Spleen (tissue), 11 donors: ENCODE measurements around the gene GRID2. TPM values are rescaled to one million over a fixed set of nuclear protein-coding genes. Genes with fewer than 3 reads are reported as not detected.

Experiments
- DNase-seq: peaks from one replicate; pipeline ENCODE4 v3.0.0-alpha.2; 2020
- H3K27ac ChIP-seq, 8 donors: fragments of 200-600 bp; sonication (generic) in 7 of 8; 1 replicate in 4 of 8; 2 replicates in 4 of 8; pipeline versions ENCODE4 v1.5.0 to v1.8.0; 2016 to 2021; ENCODE audit warnings: inconsistent platforms in 4 of 8, mild to moderate bottlenecking in 4 of 8, moderate library complexity in 1 of 8
- H3K27me3 ChIP-seq, 7 donors: fragments of 200-600 bp; sonication (generic) in 6 of 7; replicated peaks in 1 of 7; 1 replicate in 4 of 7; 2 replicates in 3 of 7; pipeline versions ENCODE4 v1.5.0 to v1.8.0; 2016 to 2021; ENCODE audit warnings: inconsistent platforms in 3 of 7, mild to moderate bottlenecking in 1 of 7
- H3K36me3 ChIP-seq, 6 donors: fragments of 200-600 bp; sonication (generic) in 5 of 6; 1 replicate in 4 of 6; 2 replicates in 2 of 6; pipeline versions ENCODE4 v1.5.0 to v1.8.0; 2016 to 2021; ENCODE audit warnings: inconsistent platforms in 2 of 6
- H3K4me1 ChIP-seq, 6 donors: fragments of 200-600 bp; sonication (generic) in 5 of 6; 1 replicate in 3 of 6; 2 replicates in 3 of 6; pipeline versions ENCODE4 v1.5.0 to v1.8.0; 2016 to 2021; ENCODE audit warnings: inconsistent platforms in 3 of 6
- H3K4me3 ChIP-seq, 8 donors: fragments of 200-600 bp; sonication (generic) in 7 of 8; 1 replicate in 4 of 8; 2 replicates in 4 of 8; pipeline versions ENCODE4 v1.5.0 to v1.8.0; 2016 to 2021; ENCODE audit warnings: inconsistent platforms in 4 of 8, mild to moderate bottlenecking in 4 of 8, moderate library complexity in 2 of 8
- H3K9me3 ChIP-seq, 8 donors: fragments of 200-600 bp; sonication (generic) in 7 of 8; 1 replicate in 4 of 8; 2 replicates in 4 of 8; pipeline versions ENCODE4 v1.5.0 to v1.8.0; 2016 to 2021; ENCODE audit warnings: inconsistent platforms in 4 of 8
- POLR2A ChIP-seq, 3 donors: fragments of 450-650 bp; IDR thresholded peaks; one replicate each; pipeline ENCODE4 v1.5.1; 2017; ENCODE audit warnings: antibody characterized with exemption in 3 of 3, mild to moderate bottlenecking in 1 of 3
- POLR2AphosphoS5 ChIP-seq, 3 donors: sonication (generic); formaldehyde crosslinking; IDR thresholded peaks; one replicate each; pipeline ENCODE4 v1.5.1; 2017; ENCODE audit warnings: antibody characterized with exemption in 3 of 3
- WGBS, 5 donors: extraction: QIAGEN DNeasy Blood & Tissue Kit in 3 of 5; methylation state at CpG; one replicate each; pipeline versions ENCODE4 v1.1.5 to v1.1.7; 2013 to 2018; 5-methylcytosine and 5-hydroxymethylcytosine counted together
- intact Hi-C: fragments of 100-400 bp; cut with DNase I; formaldehyde crosslinking; loops from one replicate; pipeline ENCODE4 v1.15.0; 2023; ENCODE audit warnings: low total_unique reads
- polyA plus RNA-seq, 3 donors: library from polyadenylated mRNA; stranded (reverse); fragments of 200-250 nt; gene quantifications; one replicate each; pipeline ENCODE4 v1.2.1, GENCODE V29; 2013
- total RNA-seq, 7 donors: library from RNA; depleted of rRNA in 3 of 7; stranded (reverse); fragments of >200 nt in 3 of 7; fragmentation: NEBNext Ultra II Directional in 4 of 7; extraction: Animal tissue kit (Norgen Biotek cat#: 25700) in 4 of 7; gene quantifications; one replicate each; pipeline versions ENCODE4 v1.1.0 to v1.2.1, GENCODE V29; 2016 to 2021
- TF ChIP-seq, protein P1 (sequence below), 11 experiments: fragments of 200-600 bp in 7 of 11; fragments of 450-650 bp in 4 of 11; sonication (generic) in 4 of 11; IDR thresholded peaks in 8 of 11; conservative IDR thresholded peaks in 3 of 11; 1 replicate in 7 of 11; 2 replicates in 4 of 11; pipeline versions ENCODE4 v1.4.0 to v1.8.0; 2016 to 2021; ENCODE audit warnings: antibody characterized with exemption in 11 of 11, inconsistent platforms in 4 of 11, mild to moderate bottlenecking in 1 of 11
- donor health status: healthy with polysubstance abuse.
- donor health status: DM: no; HTN: no; CAD: no; lungs with moderate emphysema.
- donor health status: DM: no; HTN: no; CAD: no.
- donor health status: Bipolar disorder and iron deficiency.
- donor health status: healthy.
- donor health status: DM: no; HTN: no; CAD: no.
- donor health status: DM: yes; HTN: yes; CAD: no.

GRID2 gene
- total and polyA plus RNA-seq, 10 donors, result 0.03 to 0.92 (median 0.22) TPM; not detected in 4

DNA sequence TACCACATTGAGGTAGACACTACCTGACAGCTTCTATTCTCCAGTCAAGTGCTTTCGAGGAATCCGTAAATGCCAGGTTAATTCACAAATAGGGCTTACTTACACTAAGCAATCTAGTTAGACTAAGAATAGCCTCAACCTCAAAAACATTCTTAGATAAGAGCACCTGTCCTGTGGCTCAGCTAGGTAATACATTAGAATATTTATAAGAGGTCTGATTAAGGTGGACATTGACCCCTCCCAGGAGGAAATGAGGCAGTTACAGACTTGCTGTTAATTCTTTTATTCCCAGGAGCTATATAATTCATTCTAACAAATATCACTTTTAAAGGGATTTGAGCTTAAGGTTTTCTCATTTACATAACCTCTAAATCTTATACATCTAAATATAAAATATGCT is 758.1 kb downstream of the GRID2 start:
- H3K27ac ChIP-seq, result no peak overlapping the region
- no peaks in the 10 kb centered on the region for H3K4me1 ChIP-seq
- WGBS, 5 donors, result 89 to 100% (median 98%) methylated on average over 2 of the region's 2 CpGs
- no peak overlapping the region for H3K4me3 ChIP-seq
- DNase-seq, result no peak
- H3K27me3 ChIP-seq, result no peaks in the 10 kb centered on the region
- H3K36me3 ChIP-seq, result no peaks in the 10 kb centered on the region
- TF ChIP-seq, protein P1, sequence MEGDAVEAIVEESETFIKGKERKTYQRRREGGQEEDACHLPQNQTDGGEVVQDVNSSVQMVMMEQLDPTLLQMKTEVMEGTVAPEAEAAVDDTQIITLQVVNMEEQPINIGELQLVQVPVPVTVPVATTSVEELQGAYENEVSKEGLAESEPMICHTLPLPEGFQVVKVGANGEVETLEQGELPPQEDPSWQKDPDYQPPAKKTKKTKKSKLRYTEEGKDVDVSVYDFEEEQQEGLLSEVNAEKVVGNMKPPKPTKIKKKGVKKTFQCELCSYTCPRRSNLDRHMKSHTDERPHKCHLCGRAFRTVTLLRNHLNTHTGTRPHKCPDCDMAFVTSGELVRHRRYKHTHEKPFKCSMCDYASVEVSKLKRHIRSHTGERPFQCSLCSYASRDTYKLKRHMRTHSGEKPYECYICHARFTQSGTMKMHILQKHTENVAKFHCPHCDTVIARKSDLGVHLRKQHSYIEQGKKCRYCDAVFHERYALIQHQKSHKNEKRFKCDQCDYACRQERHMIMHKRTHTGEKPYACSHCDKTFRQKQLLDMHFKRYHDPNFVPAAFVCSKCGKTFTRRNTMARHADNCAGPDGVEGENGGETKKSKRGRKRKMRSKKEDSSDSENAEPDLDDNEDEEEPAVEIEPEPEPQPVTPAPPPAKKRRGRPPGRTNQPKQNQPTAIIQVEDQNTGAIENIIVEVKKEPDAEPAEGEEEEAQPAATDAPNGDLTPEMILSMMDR (IDR thresholded peaks at IDR 0.05 in 8 of 11, conservative IDR thresholded peaks at IDR 0.05 in 3 of 11), result no peak
- no peak for TF ChIP-seq POLR2AphosphoS5 (IDR thresholded peaks at IDR 0.05)
- TF ChIP-seq POLR2A (IDR thresholded peaks at IDR 0.05), result no peak
- H3K9me3 ChIP-seq, result no peaks in the 10 kb centered on the region
- intact Hi-C loops, result no loop called here

DNA sequence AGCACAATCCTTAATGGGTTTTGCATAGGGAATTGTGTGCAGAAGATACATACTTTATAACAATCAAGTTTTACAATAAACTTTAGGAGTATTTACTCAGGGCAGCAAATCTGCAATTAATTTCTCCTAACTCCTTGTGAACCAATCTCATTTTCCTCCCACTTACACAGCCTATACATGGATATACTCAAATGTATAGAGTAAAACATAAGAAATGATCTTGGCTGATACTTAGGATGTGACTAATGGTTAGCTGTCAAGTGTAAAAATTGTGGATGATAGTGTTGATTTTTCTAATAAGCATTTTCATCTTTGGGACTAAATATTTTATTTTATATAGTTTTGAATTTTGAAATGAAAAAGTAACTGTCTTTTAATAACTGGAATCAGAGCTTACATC is 759.6 kb downstream of the GRID2 start:
- no peak for DNase-seq
- no peak overlapping the region for H3K4me3 ChIP-seq
- H3K36me3 ChIP-seq, result no peaks in the 10 kb centered on the region
- no peaks in the 10 kb centered on the region for H3K4me1 ChIP-seq
- TF ChIP-seq, protein P1 (IDR thresholded peaks at IDR 0.05 in 8 of 11, conservative IDR thresholded peaks at IDR 0.05 in 3 of 11), result no peak
- TF ChIP-seq POLR2AphosphoS5 (IDR thresholded peaks at IDR 0.05) (no peak), POLR2A (IDR thresholded peaks at IDR 0.05) (no peak)
- H3K9me3 ChIP-seq, result no peaks in the 10 kb centered on the region
- H3K27ac ChIP-seq, result no peak overlapping the region
- intact Hi-C loops, result no loop called here
- H3K27me3 ChIP-seq, result no peaks in the 10 kb centered on the region

DNA sequence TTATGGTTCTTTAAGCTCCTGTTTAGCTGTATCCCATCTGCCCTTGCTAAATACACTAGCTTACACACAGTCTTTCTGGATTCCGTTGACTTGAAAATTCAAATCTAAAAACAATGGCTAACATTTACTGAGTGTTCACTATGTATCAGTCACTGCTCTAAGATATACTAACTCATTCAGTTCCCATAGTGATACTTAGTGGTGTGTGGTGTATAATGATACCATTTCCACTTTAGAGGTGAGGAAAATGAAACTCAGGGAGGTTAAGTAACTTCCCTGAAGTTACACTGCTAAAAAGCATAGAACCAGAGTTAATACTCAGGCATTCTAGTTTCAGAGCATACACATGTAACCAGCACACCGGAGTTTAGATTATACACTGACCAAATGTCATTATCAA is 762.0 kb downstream of the GRID2 start:
- DNase-seq, result no peak
- Histone ChIP-seq H3K4me1 (no peaks in the 10 kb centered on the region), H3K27me3 (no peaks in the 10 kb centered on the region), H3K36me3 (no peaks in the 10 kb centered on the region), H3K4me3 (no peak overlapping the region), H3K9me3 (no peaks in the 10 kb centered on the region), H3K27ac (no peak overlapping the region)
- TF ChIP-seq, protein P1 (IDR thresholded peaks at IDR 0.05 in 8 of 11, conservative IDR thresholded peaks at IDR 0.05 in 3 of 11), result no peak
- TF ChIP-seq POLR2AphosphoS5 (IDR thresholded peaks at IDR 0.05), result no peak
- TF ChIP-seq POLR2A (IDR thresholded peaks at IDR 0.05), result no peak
- 81 to 96% (median 90%) methylated on average over 2 of the region's 2 CpGs for WGBS, 5 donors
- intact Hi-C loops, result no loop called here

DNA sequence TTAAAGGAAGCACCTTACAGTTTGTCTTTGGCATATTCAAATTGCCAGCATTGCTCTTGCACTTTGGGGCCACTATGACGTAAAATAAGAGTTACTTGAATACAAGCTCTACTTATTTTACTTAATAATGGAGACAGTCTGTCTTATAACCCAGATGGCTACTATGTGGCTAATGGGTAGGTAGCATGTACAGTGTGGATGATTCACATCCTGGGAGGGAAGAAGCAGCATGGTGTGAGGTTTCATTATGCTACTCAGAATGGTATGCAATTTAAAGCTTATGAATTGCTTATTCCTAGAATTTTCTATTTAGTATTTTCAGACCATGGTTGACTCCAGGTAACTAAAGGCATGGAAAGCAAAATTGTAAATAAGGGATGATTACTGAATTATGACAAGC is 763.0 kb downstream of the GRID2 start:
- Histone ChIP-seq H3K4me1 (no peaks in the 10 kb centered on the region), H3K4me3 (no peak overlapping the region), H3K36me3 (no peaks in the 10 kb centered on the region), H3K27ac (no peak overlapping the region), H3K27me3 (no peaks in the 10 kb centered on the region), H3K9me3 (no peaks in the 10 kb centered on the region)
- DNase-seq, result no peak
- TF ChIP-seq POLR2AphosphoS5 (IDR thresholded peaks at IDR 0.05) (no peak), POLR2A (IDR thresholded peaks at IDR 0.05) (no peak)
- TF ChIP-seq, protein P1 (IDR thresholded peaks at IDR 0.05 in 8 of 11, conservative IDR thresholded peaks at IDR 0.05 in 3 of 11), result no peak
- 78 to 91% (median 81%) methylated on average over 1 of the region's 1 CpG for WGBS, 5 donors
- intact Hi-C loops, result no loop called here
